ENCODE results near the gene BRD7.

The BRD7 gene

GRCh38 chr16:50329446-50330189 is 39.2 kb downstream of the BRD7 start:
- H3K4me3 ChIP-seq (ENCODE audit: low read length), result no peak overlapping the region
- TF ChIP-seq ZNF274 (IDR thresholded peaks at IDR 0.05; ENCODE audit: low read depth, low read length), result no peak

DNA sequence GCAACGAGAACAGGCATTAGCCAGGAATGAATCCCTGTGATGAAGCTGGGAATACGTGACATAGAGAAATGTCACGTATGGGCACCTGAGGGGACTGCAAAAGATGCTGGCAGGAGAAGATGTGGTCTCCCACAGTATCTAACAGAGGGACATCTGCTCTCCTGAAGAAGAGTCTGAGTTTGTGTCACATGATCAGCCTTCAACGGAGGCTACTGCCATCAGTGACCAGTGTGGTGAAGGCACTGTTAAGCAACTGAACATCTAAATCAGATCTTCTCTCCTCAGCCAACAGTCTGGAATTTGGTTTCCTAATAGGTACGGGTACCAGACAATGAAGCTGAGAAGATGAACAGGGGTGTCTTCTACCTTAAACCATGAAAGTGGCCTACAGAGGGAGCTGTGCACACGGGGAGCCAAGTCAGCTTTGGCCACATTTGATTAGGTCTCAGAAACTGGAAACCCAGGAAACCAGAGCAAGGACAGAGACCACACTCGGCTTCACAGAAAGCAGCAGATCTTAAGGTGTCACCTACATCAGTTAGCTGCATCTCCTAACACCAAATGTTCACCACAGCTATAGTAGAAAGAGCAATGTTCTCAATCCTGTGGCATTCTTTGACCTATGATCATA is 41.8 kb downstream of the BRD7 start:
- no peak for TF ChIP-seq ZNF274 (IDR thresholded peaks at IDR 0.05; ENCODE audit: low read depth, low read length)
- H3K4me3 ChIP-seq (ENCODE audit: low read length), result no peak overlapping the region

DNA sequence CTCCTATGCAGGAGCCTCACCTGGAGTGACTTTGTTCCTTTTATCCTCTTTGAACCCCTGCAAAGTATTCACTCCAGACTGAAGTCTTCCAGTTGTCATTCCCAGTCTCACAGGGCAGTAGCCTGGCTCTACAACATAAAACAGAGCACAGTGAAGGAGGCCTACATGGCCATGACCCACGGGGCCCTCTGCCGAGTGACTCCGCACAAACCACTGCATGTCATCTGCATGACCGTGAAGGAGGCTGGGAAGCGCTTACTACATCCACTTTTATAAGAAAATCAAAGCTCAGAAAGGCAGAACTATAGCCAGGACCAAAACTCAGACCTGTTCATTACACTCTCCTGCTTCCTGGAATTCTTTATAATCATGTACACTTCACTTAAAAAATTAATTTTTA is 42.5 kb downstream of the BRD7 start:
- no peak overlapping the region for H3K4me3 ChIP-seq (ENCODE audit: low read length)
- no peak for TF ChIP-seq ZNF274 (IDR thresholded peaks at IDR 0.05; ENCODE audit: low read depth, low read length)

DNA sequence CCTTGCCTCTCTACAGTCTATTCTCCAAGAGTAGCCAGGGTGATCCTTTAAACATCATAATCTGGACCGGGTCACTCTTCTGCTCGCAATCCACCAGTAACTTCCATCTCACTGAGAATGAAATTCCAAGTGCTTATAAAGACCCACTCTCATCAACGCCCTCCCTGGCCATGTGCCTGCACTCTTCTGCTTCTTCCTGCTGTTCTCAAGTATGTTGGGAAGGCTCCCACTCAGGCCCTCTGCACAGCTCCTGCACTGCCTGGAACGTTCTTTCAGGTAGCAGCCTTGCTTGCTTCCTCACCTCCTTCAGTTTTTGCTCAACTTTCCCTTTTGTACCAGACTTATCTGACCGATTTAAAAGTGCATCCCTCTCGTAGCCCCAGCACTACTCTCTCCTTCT is 44.4 kb downstream of the BRD7 start:
- H3K4me3 ChIP-seq (ENCODE audit: low read length), result no peak overlapping the region
- TF ChIP-seq ZNF274 (IDR thresholded peaks at IDR 0.05; ENCODE audit: low read depth, low read length), result no peak

GRCh38 chr16:50323335-50324011 is 45.3 kb downstream of the BRD7 start:
- H3K4me3 ChIP-seq (ENCODE audit: low read length), result no peak overlapping the region
- no peak for TF ChIP-seq ZNF274 (IDR thresholded peaks at IDR 0.05; ENCODE audit: low read depth, low read length)

GRCh38 chr16:50322333-50322732 is 46.5 kb downstream of the BRD7 start:
- no peak for TF ChIP-seq ZNF274 (IDR thresholded peaks at IDR 0.05; ENCODE audit: low read depth, low read length)
- no peak overlapping the region for H3K4me3 ChIP-seq (ENCODE audit: low read length)

- no peak for TF ChIP-seq ZNF274 (IDR thresholded peaks at IDR 0.05; ENCODE audit: low read depth, low read length)
- no peak overlapping the region for H3K4me3 ChIP-seq (ENCODE audit: low read length)
Measured at GRCh38 chr16:50320310-50320709, 48.5 kb downstream of the BRD7 start.

DNA sequence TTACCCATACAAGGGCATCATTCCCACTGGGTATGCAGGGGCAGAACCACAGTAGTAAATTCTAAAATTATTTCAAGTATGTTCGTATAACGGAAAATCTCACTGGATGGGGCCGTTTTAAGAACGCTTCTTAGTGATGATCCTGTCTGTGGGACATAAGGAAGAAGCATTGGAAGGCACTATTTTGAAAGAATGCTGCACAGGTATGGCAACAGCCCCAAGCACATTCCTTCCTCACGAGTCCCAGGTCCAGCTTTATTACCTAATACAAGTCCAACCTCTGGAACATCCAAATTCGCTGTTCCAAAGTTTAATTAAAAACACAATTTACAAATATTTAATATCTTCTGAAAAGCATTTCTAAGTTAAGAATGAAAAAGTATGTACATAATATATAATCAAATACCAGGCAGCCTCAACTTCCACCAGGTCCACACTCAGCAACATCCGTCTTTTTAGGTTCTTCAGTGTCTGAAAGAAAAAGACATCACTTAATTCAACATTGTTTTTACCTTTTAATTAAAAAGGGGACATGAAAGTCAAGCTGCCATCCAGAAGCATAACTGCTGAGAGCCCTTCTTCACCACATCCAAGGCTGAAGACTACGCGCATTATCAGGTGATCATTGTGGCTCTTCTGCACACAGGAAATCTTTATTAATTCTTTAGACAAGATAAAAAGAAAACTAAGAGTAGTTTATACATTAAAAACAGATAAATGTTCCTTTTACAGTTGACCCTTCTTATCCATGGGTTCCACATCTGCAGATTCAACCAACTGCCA is 49.8 kb downstream of the BRD7 start:
- no peak overlapping the region for H3K4me3 ChIP-seq (ENCODE audit: low read length)
- no peak for TF ChIP-seq ZNF274 (IDR thresholded peaks at IDR 0.05; ENCODE audit: low read depth, low read length)

DNA sequence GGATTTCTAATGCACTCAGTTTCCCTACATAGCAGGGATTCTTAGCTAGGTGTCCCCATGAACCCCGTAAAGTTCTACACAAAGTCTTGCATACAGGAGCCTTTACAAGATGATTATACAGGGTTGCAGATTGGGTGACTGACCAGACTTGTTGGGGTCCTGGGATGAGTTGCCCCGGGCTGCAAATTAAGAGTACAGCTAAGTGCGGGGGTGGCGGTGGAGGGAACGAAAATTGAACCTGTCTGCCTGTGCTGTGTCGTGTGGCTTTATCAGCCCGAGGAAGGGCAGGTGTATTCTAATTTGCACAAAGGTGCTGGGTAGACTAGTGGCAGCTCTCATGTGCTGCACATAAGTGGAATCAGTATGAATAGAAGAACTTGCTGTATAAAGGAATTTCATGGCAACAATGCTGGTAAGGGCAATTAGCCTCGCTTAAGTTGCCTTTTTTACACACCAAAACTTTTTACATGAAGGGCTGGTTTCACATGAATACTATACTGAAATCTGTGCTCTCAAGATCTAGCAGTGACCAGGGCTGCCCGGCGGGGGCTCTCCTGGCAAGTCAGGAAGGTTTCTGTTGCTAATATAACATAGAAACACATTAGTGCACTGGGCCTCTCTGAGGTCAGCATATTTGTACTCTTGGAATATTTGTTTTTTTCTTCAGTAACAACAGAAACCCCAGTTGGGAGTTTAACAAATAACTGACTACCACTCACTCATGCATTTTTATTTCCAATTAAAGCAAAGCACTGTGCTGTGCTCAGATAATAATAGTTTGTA is 51.7 kb downstream of the BRD7 start:
- no peak overlapping the region for H3K4me3 ChIP-seq (ENCODE audit: low read length)
- TF ChIP-seq ZNF274 (IDR thresholded peaks at IDR 0.05; ENCODE audit: low read depth, low read length), result no peak

- no peak for TF ChIP-seq ZNF274 (IDR thresholded peaks at IDR 0.05; ENCODE audit: low read depth, low read length)
Measured at GRCh38 chr16:50316102-50316847, 52.5 kb downstream of the BRD7 start.

DNA sequence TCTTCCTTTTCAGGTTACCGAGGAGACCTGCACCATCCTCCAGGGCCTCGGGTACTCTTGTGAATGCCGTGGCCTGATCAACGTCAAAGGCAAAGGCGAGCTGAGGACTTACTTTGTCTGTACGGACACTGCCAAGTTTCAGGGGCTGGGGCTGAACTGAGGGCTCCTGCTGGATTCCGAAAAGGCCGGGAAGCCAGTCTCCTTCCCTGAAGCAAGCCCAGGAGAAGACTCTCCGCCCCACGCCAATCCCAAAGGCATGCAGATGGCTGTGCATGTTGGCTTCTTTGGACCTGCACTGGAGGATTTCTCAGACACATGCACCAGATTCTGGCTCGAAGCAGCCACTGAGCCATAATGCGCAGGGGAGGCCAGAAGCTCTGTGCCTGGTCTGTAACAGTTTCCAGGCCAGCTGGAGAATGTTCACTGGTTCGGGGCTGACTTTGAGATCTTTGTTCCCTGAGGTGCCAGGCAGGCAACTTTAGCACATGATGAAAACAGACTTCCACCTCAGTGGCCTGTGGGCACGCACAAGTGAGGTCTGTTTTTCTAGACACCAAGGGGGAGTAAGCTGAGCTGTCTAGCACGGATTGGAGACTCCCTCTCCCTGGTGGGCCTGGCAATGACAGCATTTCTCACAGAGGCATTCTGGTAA is 53.3 kb downstream of the BRD7 start:
- H3K4me3 ChIP-seq (ENCODE audit: low read length), result no peak overlapping the region
- TF ChIP-seq ZNF274 (IDR thresholded peaks at IDR 0.05; ENCODE audit: low read depth, low read length), result no peak

More at GRCh38 chr16:50316102-50316847, 52.5 kb downstream of the BRD7 start:
- no peak overlapping the region for H3K4me3 ChIP-seq (ENCODE audit: low read length)

GRCh38 chr16:50314665-50315064 is 54.1 kb downstream of the BRD7 start:
- TF ChIP-seq ZNF274 (IDR thresholded peaks at IDR 0.05; ENCODE audit: low read depth, low read length), result no peak
- no peak overlapping the region for H3K4me3 ChIP-seq (ENCODE audit: low read length)
